Measurements from ENCODE around the gene TRAK2. TPM values are rescaled to one million over a fixed set of nuclear protein-coding genes. Genes with fewer than 3 reads are reported as not detected.

The TRAK2 gene
- total RNA-seq, 1 experiment from 2014 or later = 12.8 TPM

DNA sequence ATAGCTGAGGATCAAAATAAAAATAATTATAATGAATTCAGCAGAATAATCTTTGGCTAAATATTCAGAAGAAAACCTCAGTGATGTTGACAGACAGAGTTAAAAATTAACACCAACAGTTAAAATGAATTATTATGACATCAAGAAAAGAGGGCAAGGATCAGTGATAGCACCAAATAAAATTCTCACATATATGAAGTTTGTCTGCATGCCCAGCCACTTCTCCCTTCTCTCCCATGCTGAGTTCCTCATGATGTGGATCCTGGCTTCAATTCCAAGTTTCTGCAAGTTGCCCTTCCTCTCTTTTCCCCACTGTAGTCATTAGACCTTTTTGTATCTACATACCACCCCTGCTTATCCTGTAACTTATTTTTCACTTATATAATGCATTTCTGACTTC, 7.1 kb upstream of the TRAK2 start (continued):
- no peak for TF ChIP-seq NFATC4 (CRISPR knock-in tag; IDR thresholded peaks at IDR 0.05)
- no peak for TF ChIP-seq SMAD4 (CRISPR knock-in tag; IDR thresholded peaks at IDR 0.05)
- TF ChIP-seq MYBL2 (CRISPR knock-in tag; IDR thresholded peaks at IDR 0.05) = no peak
- no peak for TF ChIP-seq RORB (CRISPR knock-in tag; IDR thresholded peaks at IDR 0.05)
- no peak for TF ChIP-seq ETV6 (CRISPR knock-in tag; IDR thresholded peaks at IDR 0.05)

- Mint-ChIP-seq H3K9me3 (no peaks in the 10 kb centered on the region), H3K27ac (no peak overlapping the region), H3K4me1 (peaks cover 17% of the 10 kb centered on the region), H3K4me3 (peak overlapping the region; percentile 91), H3K36me3 (no peaks in the 10 kb centered on the region), H3K27me3 (ENCODE audit: low read depth) (no peaks in the 10 kb centered on the region; the same call in 1 of the 2 replicates)
- ATAC-seq (no peak), DNase-seq (ENCODE audit: low spot score) (no peak)
- CTCF ChIA-PET = interaction anchor here (0.6 kb wide), 2 partner anchors 37 to 142 kb away, joined by 3 read pairs; no protein-coding TSS in a partner anchor
- POLR2A ChIA-PET = no interaction called here
- no peak for TF ChIP-seq ETV6 (CRISPR knock-in tag; IDR thresholded peaks at IDR 0.05)
- no peak for TF ChIP-seq CBFB (CRISPR knock-in tag; IDR thresholded peaks at IDR 0.05; ENCODE audit: low read depth)
- TF ChIP-seq, protein P1, sequence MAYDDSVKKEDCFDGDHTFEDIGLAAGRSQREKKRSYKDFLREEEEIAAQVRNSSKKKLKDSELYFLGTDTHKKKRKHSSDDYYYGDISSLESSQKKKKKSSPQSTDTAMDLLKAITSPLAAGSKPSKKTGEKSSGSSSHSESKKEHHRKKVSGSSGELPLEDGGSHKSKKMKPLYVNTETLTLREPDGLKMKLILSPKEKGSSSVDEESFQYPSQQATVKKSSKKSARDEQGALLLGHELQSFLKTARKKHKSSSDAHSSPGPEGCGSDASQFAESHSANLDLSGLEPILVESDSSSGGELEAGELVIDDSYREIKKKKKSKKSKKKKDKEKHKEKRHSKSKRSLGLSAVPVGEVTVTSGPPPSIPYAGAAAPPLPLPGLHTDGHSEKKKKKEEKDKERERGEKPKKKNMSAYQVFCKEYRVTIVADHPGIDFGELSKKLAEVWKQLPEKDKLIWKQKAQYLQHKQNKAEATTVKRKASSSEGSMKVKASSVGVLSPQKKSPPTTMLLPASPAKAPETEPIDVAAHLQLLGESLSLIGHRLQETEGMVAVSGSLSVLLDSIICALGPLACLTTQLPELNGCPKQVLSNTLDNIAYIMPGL (CRISPR knock-in tag; IDR thresholded peaks at IDR 0.05) = no peak
- no peak for TF ChIP-seq NR1H2 (CRISPR knock-in tag; IDR thresholded peaks at IDR 0.05)
- TF ChIP-seq MXD4 (CRISPR knock-in tag; IDR thresholded peaks at IDR 0.05; ENCODE audit: borderline replicate concordance) = no peak
- no peak for TF ChIP-seq CDX4 (CRISPR knock-in tag; IDR thresholded peaks at IDR 0.05; ENCODE audit: borderline replicate concordance)
- TF ChIP-seq AR (CRISPR knock-in tag; IDR thresholded peaks at IDR 0.05) = no peak
- TF ChIP-seq FOXP4 (CRISPR knock-in tag; IDR thresholded peaks at IDR 0.05) = no peak
- TF ChIP-seq GRHL2 (CRISPR knock-in tag; IDR thresholded peaks at IDR 0.05; ENCODE audit: insufficient replicate concordance, severe bottlenecking) = no peak
- no peak for TF ChIP-seq MLX (CRISPR knock-in tag; IDR thresholded peaks at IDR 0.05)
- TF ChIP-seq GTF2I (CRISPR knock-in tag; conservative IDR thresholded peaks at IDR 0.05) = no peak
- TF ChIP-seq, protein P2, sequence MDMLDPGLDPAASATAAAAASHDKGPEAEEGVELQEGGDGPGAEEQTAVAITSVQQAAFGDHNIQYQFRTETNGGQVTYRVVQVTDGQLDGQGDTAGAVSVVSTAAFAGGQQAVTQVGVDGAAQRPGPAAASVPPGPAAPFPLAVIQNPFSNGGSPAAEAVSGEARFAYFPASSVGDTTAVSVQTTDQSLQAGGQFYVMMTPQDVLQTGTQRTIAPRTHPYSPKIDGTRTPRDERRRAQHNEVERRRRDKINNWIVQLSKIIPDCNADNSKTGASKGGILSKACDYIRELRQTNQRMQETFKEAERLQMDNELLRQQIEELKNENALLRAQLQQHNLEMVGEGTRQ (CRISPR knock-in tag; IDR thresholded peaks at IDR 0.05) = no peak
- TF ChIP-seq, protein P3, sequence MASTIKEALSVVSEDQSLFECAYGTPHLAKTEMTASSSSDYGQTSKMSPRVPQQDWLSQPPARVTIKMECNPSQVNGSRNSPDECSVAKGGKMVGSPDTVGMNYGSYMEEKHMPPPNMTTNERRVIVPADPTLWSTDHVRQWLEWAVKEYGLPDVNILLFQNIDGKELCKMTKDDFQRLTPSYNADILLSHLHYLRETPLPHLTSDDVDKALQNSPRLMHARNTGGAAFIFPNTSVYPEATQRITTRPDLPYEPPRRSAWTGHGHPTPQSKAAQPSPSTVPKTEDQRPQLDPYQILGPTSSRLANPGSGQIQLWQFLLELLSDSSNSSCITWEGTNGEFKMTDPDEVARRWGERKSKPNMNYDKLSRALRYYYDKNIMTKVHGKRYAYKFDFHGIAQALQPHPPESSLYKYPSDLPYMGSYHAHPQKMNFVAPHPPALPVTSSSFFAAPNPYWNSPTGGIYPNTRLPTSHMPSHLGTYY (CRISPR knock-in tag; IDR thresholded peaks at IDR 0.05) = no peak
Observed at GRCh38 chr2:201452922-201453643, 1.8 kb upstream of the TRAK2 start.

All from WTC11 (cell line).